Prostate gland (tissue), 2 donors: ENCODE measurements around the gene NDOR1.

Experiments
- POLR2A ChIP-seq: fragments of 450-650 bp; IDR thresholded peaks from one replicate; pipeline ENCODE4 v1.6.1; 2016; ENCODE audit warnings: antibody characterized with exemption, mild to moderate bottlenecking
- POLR2AphosphoS5 ChIP-seq: sonication (generic); formaldehyde crosslinking; IDR thresholded peaks from one replicate; pipeline ENCODE4 v1.6.1; 2017; ENCODE audit warnings: antibody characterized with exemption
- TF ChIP-seq, protein P1 (sequence below), 4 experiments: fragments of 200-600 bp in 2 of 4; fragments of 450-650 bp in 2 of 4; sonication (generic) in 2 of 4; IDR thresholded peaks; 1 replicate in 3 of 4; 2 replicates in 1 of 4; pipeline ENCODE4 v1.5.1; 2016 to 2019; ENCODE audit warnings: antibody characterized with exemption in 4 of 4, mild to moderate bottlenecking in 2 of 4, moderate library complexity in 2 of 4

DNA sequence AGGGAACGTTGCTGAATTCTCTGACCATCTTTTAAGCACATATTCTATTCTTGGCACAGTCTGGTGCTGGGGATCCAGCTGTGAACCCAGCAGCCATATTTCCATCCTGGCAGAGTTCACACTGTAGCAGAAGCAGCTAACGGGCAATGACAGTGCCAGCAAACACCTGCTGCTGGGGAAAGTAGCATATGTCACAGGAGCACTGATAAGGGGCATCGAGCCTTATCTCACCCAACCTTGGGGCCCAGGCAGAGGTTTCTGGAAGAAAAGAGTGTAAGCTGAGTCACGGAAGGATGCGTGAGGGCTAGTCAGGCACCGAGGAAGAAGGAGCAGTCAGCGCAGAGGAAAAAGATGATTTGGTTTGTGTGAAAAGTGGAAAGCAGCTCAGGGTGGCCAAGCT lies 1.1 kb downstream of the NDOR1 start:
- TF ChIP-seq, protein P1, sequence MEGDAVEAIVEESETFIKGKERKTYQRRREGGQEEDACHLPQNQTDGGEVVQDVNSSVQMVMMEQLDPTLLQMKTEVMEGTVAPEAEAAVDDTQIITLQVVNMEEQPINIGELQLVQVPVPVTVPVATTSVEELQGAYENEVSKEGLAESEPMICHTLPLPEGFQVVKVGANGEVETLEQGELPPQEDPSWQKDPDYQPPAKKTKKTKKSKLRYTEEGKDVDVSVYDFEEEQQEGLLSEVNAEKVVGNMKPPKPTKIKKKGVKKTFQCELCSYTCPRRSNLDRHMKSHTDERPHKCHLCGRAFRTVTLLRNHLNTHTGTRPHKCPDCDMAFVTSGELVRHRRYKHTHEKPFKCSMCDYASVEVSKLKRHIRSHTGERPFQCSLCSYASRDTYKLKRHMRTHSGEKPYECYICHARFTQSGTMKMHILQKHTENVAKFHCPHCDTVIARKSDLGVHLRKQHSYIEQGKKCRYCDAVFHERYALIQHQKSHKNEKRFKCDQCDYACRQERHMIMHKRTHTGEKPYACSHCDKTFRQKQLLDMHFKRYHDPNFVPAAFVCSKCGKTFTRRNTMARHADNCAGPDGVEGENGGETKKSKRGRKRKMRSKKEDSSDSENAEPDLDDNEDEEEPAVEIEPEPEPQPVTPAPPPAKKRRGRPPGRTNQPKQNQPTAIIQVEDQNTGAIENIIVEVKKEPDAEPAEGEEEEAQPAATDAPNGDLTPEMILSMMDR (IDR thresholded peaks at IDR 0.05) = no peak
- TF ChIP-seq POLR2A (no peak), POLR2AphosphoS5 (no peak)
